ENCODE measurements around the gene ZNF296.

The ZNF296 gene

DNA sequence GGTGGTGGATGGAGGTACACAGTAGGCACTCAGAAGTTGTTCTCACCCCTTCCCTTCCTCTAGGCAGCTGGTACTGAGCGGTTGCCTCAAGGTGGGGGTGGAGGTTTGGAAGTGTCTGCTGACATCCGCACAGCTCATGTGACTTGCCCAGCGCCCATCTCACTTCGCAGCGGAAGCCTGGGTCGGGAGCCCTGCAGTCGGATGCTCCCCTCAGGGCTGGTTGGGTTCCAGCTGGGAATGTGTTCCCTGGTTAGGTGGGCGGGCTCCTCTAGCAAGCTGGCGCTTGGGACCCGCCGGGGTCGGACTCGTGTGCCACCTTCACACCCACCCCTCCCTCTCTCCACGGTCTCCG, 26.9 kb upstream of the ZNF296 start:
- peak; percentile 22 for DNase-seq

DNA sequence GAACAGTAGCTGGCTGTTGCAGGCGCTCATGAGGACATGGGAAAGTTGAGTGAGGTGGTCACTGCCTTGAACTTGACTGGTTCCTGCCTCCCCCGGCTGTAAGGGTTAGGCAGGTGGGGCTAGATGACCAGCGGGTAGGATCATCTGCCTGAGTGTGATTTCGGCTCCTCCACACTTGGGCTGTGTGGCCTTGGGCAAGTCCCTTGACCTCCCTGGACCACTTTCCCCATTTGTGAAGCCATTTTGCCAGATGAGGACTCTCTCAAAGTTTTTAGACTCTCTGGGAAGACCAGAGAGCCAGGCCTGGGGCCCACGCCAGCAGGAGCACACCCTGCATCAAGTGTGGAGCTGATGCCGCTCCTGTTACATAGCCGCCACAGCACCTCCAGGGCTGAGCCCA, 26.2 kb upstream of the ZNF296 start:
- DNase-seq, result no peak

DNA sequence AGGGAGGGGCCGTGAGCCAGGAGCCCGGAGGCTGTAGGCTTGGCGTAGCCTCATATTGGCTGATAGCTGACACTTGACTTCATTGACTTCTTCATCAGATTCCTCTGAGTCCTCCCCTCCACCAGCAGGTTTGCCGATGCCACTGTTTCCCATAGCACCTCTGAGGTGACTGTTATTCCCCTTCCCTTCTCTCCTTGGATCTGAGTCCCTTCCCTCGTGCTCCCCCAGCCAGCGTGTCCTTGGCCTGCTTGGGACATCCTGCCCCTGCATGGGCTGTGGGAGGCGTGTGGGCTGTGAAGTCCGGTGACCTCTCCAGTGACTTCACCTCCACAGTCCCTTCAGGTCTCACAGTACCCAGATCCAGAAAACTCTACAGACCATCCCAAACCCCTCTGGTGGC, 25.5 kb upstream of the ZNF296 start:
- DNase-seq, result no peak

DNA sequence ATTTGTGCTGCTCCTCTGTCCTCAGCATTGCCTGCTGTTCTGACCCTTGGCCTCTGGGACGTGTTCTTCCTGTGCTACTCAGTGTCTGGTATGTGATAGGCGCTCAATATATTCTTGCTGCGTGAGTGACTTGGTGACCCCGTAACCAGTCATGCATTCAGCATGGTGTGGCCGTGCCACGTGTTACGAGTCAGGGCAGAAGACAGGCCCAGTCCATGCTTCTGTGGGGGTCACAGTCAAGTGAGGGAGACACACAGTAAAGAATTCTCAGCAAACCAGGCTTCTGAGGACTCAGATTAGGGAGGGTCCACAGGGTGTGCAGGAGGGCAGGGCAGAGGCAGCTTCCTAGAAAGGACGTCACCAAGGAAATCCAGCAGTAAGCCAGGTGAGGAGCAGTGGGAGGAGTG, 24.6 kb upstream of the ZNF296 start:
- no peak for DNase-seq

DNA sequence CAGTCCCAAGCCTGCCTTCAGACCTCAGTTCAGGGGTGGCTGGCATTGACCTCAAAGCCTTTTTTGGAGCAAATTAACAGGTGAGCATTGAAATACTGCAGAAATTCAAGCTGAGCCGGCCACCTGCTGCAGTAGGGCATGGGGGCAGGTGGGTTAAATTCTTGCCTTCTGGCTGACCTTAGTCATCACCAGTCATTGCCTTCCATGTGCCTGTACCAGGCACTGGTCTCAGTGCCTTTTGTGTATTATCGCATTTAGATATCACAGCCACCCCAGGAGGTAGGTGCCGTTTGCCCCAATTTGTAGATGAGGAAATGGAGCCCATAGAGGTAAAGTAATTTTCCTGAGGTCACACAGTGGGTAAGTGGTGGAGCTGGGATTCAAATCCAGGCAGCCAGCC, 23.9 kb upstream of the ZNF296 start:
- DNase-seq, result no peak

DNA sequence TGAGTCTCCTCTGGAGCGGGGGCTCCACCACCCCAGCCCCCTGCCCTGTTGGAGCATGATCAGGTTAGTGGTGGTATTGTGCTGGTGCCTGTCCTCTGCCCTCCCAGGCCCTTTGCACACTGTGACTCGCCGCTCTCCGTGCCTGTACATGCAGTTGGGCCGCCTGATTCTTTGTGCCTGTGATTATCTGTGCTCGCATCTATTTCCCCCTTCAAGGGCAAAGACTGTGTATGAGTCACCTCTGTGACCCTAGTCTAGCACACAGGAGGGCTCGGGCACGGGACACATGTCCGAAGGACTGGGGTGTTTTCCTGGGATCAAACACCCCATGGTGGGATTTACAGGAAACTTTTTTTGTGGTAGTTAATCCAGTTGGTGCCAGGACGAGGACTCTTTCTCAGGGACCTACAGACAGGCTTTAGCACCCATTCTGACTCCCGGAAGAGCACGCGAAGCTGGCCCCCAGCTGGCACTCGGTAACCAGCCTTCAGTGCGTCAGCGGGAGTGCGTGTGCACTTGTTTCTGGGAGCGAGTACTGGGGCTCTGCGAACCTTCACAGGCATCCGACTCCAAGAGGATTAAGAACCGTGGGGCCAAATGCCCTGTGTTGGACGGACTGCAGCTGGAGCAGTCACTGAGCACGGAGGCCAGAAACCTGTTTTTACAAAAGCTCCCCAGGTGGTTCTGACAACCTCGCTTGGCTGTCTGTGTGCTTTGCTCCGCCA, 23.4 kb upstream of the ZNF296 start:
- no peak for DNase-seq

DNA sequence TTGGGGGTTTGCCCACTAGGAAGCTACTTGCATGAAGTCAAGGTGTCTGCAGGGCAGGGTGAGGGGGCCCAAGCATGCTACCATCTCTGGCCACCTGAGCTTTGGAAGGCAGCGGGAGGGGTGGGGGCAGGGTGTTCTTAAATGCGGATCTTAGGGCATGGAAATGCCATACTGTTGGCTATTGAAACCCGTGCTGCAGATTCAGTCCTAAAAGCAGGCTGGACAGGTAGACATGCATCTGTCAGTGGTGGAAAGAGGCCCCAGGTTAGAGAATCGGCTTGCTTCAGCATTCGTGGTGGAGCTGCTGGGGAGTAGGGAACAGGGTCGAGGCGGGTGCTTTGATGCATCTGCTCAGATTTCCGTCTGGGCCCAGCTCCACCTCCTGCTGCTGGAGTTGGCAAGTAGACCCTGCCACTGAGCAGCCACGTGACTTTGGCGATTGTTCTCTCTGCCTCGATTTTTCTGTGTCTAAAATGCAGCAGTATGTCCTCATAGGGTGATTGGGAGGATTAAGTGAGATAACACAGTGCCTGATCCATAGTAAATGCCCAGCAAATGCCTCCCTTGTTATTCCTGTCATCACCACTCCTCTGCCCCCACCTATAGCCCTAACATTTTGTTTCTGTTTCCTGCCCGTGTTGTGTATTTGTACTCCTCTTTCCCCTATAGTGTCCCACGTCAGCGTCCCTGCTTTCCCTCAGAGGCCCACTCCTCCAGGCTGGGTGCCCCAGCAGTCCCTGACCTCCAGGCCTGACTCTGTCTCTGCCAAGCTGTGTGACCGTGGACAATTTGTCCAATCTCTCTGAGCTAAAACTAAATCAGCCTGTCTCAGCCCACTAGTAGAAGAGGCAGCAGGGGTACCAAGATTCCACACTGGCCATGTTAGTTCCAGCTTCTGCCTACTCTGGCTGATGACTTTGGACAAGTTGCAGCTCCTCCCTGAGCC, 22.5 kb upstream of the ZNF296 start:
- peak; percentile 21 for DNase-seq

DNA sequence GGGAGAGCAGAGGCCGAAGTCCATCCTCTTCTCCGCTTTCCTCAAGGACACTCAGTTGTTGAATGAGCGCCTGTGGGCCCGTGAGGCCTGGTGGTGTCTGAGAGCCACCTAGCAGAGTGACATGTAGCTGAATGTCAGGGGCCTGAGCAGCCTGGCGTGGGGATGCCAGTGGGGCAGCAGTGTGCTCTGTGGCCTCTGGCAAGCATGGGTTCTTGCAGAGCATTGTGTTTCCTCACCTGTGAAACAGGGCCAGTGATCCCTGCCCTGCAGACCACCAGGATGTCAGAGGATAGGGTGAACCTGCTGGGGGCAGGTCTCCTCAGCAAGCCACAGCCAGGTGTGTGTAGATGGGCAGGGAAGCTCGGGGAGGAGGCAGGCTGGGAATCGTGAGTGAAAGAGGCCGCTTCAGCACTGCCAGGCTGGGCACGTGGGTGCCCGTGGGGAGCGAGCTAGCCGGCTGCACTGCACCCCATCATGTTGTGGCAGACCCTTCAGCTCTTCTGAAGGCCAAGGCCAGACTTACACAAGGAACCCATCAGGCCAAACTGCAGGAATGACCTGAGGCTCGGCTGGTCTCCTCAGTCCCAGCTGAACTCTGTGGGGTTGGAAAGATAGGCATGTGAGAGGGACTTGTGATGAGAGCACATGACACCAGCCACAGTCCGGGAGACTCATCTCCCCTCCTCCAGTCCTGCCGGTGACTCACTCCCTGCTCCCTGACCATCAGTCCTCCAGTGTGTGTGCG, 21.7 kb upstream of the ZNF296 start:
- peak; percentile 90 for DNase-seq

DNA sequence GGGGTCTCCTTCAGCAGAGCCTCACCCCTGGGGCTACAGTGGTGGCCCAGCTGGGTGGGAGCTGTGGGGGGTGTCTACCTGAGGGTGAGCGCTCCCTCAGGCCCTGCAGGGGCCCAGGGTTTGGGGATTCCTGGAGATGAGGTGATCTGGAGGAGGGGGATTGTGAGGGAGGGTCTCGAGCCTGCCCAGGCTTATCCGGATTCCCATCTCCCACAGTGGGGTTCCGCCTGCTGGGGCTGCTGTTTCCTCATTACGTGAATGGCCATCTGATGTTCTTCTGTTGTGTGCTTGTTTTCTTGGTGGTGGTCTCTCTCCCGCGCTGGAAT, 21.1 kb upstream of the ZNF296 start:
- DNase-seq, result no peak

DNA sequence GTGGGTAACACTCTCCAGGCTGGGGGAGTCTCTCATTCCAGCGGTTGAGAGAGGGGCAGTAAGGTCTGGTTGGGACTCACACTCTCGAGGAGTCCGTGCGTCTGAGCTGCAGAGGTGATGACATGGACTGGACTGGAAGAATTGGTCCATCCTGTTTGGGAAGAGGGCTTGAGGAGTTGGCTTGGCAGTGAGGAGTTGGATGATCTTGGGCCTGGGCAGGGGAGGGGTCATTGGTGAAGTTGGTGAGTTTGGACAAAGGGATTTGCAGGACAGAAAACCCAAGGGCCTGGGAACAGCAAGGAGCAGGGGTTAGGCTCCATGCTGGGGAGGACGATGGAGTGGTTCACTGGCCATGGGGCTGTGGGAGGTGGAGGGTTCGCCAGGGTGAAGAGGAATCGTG, 20.4 kb upstream of the ZNF296 start:
- no peak for DNase-seq

DNA sequence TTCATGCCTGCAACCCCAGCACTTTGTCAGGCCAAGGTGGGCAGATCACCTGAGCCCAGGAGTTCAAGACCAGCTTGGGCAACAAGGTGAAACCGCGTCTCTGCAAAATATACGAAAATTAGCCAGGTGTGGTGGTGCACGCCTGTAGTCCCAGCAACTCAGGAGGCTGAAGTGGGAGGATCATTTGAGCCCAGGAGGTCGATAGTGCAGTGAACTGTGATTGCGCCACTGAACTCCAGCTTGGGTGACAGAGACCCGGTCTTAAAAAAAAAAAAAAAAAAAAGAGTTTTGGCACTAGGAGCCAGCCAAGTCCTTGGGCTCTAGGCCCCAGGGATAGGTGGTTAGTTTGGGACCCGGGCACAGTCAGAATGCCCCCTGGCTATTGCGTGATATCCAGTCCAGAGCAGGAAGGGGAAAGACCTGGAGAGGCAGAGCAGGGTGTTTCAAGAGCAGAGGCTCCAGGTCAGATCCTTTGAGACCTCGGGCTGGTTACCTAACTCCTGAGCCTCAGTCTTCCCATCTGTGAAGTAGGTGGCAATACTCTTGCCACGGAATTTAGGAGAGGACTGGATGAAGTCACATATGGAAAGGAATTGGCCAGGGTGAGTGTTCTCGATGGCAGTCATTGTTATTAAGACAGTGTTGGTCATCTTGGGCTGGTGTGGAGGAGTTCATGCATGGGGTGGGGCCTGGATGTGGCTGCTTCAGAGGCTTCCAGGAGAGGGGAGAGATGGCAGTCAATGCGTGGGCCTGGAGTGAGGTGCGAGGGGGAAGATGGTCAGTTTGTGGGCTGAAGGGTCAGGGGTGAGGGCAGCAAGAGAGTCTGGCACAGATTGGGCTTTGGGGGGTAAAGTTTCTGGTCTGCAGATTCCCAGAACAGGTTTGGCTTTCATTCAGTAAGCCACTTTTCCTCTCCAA, 19.5 kb upstream of the ZNF296 start:
- DNase-seq, result no peak

DNA sequence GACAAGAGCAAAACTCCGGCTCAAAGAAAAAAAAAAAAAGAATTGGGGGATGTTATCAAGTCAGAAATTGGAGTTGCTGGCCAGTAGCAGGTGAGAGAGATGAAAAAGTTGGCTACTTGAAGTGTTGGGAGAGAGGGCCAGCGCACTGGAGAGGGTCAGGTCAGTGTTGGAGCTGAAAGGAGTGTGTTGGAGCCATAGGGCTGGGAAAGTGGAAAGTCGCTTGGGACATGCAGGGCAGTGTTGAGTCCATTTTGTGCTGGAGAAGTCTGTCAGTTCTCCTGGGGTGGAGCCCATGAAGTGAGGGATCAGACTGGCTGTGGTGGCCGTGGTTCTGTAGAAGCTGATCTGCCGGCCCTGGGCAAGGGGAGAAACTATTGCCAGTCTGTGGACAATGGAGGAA, 18.4 kb upstream of the ZNF296 start:
- no peak for DNase-seq

DNA sequence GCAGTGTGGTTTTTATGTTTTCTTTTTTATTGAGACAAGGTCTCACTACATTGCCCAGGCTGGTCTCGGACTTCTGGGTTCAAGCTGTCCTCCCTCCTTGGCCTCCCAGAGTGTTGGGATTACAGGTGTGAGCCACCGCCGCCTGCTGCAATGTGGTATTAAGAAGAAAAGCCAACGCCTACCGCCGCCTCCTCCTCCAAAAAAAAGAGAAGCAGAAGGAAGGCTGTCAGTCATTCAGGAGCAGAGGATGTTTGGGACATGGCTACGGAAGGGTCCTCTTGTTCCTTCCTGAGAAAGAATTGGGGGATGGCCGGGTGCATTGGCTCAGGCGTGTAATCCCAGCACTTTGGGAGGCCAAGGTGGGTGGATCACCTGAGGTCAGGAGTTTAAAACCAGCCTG, 17.9 kb upstream of the ZNF296 start:
- DNase-seq, result no peak

DNA sequence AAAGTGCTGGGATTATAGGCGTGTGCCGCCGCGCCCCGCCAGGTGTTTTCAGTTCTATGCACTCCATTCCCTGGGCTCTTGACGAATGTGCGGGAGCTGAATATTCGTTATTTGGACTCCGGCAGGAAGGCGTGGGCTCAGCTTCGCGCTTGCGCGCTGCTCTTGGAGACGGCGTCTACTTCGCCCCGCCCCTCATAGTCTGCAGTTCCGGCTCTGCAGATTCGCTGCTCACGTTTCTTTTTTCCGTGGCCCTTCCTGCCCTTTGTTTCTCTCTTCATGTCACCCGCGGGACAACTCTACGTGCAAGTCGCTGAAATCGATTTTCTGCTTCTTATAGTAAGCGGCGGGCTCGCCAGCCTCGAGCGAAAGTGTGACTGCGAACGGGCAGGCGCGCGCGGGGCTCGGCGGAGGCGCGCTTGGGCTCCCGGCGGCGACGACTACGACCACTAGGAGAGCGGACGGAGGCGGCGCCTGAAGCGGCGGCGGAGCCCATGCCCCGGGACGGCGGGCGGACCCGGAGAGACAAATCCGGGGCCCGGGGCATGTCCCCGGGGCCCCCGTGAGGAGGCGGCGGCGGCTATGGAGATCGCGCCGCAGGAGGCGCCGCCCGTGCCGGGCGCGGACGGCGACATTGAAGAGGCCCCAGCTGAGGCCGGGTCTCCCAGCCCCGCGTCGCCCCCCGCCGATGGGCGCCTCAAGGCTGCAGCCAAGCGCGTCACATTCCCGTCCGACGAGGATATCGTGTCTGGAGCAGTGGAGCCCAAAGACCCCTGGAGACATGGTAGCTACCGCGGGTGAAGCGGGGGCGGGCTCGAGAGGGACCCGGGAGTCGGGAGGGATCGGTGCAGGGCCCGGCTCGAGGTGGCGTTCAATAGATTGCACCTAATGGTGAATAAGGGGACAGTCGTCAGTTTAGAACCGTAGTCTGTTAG, 16.7 kb upstream of the ZNF296 start, which contains the start of gene PPP1R37:
Gene PPP1R37, plus strand, starts transcription at position 433 of the 932 bp plus-strand sequence. Its CDS starts 147 bp downstream, at position 580.
- DNase-seq, result peak; percentile 98

DNA sequence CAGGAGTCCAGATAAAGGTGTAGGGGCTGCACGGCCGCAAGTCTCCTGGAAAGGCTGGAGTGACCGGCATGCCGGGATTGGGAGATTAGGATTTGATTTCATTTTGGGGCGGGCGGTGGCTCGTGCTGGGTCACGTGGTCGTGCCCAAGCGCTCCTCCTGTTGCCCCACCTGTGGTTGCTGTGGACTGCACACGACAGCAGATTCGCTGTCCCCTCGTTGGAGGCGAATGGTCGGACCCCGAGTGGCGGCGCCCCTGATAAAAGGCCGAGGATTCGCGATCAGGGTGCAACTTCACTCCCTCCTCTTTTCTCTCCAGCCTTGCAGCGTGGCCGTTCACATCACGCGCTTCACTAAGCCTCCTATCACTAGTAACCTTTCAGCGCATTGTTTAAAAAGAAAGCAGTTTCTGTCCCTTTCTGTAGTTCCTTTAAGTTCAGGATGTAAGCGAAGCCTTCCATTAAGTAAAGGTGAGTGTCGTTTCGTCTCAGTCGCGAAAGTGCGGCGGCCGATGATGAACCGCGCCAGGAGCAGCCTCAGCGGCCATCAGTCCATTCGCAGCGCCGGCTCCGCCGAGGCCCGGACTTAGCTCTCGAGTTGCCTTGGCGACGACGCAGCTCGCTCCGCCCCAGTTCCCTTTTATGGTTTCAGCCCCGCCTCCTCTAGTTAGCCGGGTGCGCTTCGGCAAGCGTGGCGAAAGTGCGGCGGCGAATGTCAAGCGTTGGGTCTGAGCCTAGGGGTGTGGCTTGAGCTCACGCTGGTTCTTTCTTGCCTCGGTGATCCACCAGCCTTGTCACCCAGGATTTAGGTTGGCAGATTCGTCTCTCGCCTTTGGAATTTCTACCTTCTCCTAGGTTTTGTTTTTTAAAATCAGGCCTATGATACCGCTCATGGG, 15.0 kb upstream of the ZNF296 start:
- peak; percentile 98 for DNase-seq

DNA sequence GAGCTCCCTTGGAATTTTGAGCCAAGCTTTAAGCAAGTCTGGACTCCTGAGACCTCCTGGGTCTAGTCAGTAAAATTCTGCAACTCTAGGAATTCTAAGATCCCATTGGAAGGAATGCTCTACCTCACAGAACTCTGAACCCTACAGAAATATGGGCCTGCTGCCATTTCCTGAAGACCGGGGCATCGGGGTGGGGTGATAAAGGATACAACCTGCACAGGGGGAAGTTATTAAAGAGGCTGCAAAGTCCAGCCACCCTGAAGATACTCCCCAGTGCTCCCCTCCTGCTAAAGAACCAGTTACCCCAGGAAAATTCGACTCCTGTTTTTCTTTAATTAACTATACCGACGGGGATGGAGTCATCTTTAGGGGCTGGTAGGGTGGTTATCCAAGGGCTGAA, 14.3 kb upstream of the ZNF296 start:
- DNase-seq, result no peak

DNA sequence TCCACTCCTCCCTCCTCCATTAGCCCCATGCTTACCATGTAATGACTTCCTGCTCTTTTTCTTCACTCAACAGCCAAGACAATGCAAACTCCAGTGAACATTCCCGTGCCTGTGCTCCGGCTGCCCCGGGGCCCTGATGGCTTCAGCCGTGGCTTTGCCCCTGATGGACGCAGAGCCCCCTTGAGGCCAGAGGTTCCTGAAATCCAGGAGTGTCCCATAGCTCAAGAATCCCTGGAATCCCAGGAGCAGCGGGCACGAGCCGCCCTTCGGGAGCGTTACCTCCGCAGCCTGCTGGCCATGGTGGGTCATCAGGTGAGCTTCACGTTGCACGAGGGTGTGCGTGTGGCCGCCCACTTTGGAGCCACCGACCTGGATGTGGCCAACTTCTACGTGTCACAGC, 13.8 kb upstream of the ZNF296 start:
- DNase-seq, result no peak

DNA sequence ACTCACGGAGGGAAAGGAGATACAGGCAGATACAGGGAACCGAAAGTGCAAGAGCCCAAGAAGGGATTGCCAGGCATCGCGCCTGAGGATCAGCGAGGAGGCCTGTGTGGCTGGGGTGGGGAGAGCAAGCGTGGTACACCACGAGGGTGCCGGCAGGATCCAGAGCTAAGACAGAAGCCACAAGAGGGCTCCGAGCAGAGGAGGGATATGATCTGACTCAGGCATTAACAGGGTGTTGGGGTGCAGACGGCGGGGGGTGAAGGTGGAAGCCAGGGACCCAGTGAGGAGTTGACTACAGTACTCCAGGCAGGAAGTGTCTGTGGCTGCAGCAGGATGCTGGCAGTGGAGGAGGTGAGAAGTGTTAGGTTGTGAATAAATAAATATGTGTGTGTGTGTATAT, 11.3 kb upstream of the ZNF296 start:
- no peak for DNase-seq

DNA sequence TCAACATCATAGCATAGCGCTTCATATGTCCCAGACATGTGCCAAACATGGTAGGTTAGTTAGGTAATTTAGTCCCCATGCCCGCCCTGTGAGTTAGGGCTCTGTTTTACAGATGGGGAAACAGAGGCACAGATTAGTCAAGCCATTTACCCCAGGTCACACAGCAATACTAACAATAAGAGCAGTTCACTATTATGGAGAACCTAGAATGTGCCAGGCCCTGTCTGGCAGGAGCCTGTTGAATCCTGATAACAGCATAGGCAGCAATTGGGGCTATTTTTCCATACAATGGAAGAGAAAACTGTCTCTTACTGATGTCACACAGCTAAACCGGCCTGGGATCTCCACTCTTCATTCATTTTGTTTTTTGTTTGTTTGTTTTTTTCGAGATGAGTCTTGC, 10.2 kb upstream of the ZNF296 start:
- DNase-seq, result no peak

DNA sequence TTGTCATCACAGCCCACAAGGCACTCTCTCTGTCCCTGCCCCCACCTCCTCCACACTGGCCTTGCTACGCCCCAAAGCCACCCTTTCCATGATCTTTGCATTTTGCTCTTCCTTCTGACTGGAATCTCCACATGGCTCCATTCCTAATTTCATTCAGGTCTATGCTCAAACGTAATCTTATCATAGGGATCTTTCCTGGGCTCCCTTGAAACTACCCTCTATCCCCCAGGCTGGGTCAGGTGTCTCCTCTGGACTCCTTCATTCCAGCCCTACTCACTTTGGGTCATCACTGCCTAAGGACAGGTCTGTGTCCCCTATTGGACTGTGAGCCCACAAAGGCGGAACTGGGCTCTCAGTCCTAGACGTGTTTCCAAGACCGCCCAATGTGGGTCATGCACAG, 5.9 kb upstream of the ZNF296 start:
- no peak for DNase-seq
